Large intestine (tissue), 3 donors: Measurements from ENCODE around the gene GPX3. TPM values are rescaled to one million over a fixed set of nuclear protein-coding genes. Genes with fewer than 3 reads are reported as not detected.

Experiments used
- DNase-seq, 2 donors: peaks; one replicate each; pipeline versions ENCODE4 v3.0.0 to v3.0.0-alpha.2; 2013
- H3K27ac ChIP-seq: one replicate; pipeline ENCODE4 v1.5.1; 2013; ENCODE audit warnings: low read length
- H3K27me3 ChIP-seq: 2 replicates; pipeline ENCODE4 v1.6.1; 2013; ENCODE audit warnings: low read length; ENCODE audit not compliant: control insufficient read depth, insufficient read depth
- H3K36me3 ChIP-seq: 2 replicates; pipeline ENCODE4 v1.6.1; 2013; ENCODE audit warnings: low read length; ENCODE audit not compliant: control insufficient read depth, insufficient read depth
- H3K4me1 ChIP-seq: one replicate; pipeline ENCODE4 v1.6.1; 2013; ENCODE audit warnings: low read length; ENCODE audit not compliant: control insufficient read depth, insufficient read depth
- H3K4me3 ChIP-seq: one replicate; pipeline ENCODE4 v1.5.1; 2013; ENCODE audit warnings: low read length
- H3K9me3 ChIP-seq: one replicate; pipeline ENCODE4 v1.6.1; 2013; ENCODE audit warnings: mild to moderate bottlenecking, low read depth, low read length, moderate library complexity; ENCODE audit not compliant: control insufficient read depth
- WGBS: methylation state at CpG from one replicate; pipeline ENCODE4 v1.1.5; 2013; ENCODE audit warnings: low lambda C conversion rate; ENCODE audit not compliant: insufficient coverage; 5-methylcytosine and 5-hydroxymethylcytosine counted together
- polyA plus RNA-seq: library from polyadenylated mRNA; unstranded; fragments of 120-200 nt; gene quantifications from one replicate; pipeline ENCODE4 v1.2.1, GENCODE V29; 2013

The GPX3 gene
- polyA plus RNA-seq, 1 donor = 34.3 TPM

DNA sequence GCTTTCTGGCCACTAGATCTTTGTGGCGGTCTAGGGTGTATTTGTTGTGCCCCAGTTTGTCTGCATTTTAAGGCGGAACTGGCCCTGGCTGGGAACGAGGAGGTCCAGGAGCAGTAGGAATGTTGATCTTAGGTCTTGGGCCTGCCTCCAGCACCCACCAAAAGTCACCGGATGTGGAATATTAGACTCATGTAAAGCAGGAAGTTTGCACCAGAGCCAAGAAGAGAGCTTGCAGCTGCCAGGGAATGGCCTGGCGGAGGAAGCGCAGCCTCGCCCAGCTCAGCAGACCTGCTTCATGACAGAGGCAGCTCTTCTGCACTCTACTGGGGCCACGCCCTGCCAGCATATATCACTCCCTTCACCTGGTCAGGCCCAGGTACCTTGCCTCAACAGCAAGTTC lies 3.3 kb downstream of the GPX3 start:
- no peaks in the 10 kb centered on the region for H3K4me1 ChIP-seq
- no peaks in the 10 kb centered on the region for H3K9me3 ChIP-seq
- H3K4me3 ChIP-seq = no peak overlapping the region
- peaks cover 29% of the 10 kb centered on the region for H3K36me3 ChIP-seq
- no peaks in the 10 kb centered on the region for H3K27me3 ChIP-seq
- no CpG with 5 or more reads among the region's 8 CpGs for WGBS
- peak in 1 of 2 donors; percentile 17 for DNase-seq
- H3K27ac ChIP-seq = no peak overlapping the region

DNA sequence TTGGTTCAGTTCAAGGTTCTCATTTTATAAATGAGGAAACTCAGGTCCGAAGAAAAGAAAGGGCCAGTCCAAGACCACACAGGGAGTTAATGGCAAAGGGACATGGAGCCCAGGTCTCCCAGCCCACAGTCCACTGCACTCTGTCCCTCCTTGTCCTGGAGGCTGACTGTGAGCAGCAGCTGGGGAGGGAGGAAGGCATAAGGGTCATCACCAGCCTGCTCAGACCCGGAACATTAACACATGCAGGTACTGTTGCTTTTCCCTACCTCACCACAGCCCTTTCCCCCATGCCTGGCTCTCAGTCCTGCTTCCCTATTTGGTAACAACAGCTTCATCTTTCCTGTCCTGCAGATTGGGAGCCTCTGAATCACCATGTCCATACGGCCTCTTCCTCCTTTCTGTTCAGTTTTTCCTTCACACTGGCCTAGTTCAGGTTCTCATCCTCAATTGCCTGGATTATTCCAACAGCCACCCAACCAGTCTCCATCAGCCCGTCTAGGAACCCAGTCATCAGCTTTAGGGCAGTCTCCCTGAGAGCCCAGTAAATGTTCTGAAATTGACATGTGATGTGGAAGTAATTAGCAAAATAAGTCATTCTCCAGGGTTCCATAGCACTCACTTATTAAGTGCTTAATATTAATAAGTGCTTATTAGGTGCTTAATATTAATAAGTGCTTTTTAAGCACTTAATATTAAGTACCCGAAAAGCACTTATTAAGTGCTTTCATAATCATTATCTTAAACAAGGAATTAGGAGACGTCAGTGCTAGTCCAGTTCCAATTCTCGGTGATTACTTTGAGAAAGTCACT lies 4.3 kb downstream of the GPX3 start:
- peaks cover 39% of the 10 kb centered on the region for H3K36me3 ChIP-seq
- DNase-seq = no peak
- H3K4me1 ChIP-seq = no peaks in the 10 kb centered on the region
- 89% methylated on average over 1 of the region's 7 CpGs for WGBS
- H3K27me3 ChIP-seq = no peaks in the 10 kb centered on the region
- H3K9me3 ChIP-seq = no peaks in the 10 kb centered on the region
- H3K27ac ChIP-seq = no peak overlapping the region
- no peak overlapping the region for H3K4me3 ChIP-seq

GRCh38 chr5:151025250-151025606 lies 4.8 kb downstream of the GPX3 start:
- DNase-seq = no peak
- whole genome bisulfite sequencing = no CpG with 5 or more reads among the region's 7 CpGs
- Histone ChIP-seq H3K27me3 (no peaks in the 10 kb centered on the region), H3K27ac (no peak overlapping the region), H3K4me3 (no peak overlapping the region), H3K4me1 (no peaks in the 10 kb centered on the region), H3K36me3 (peaks cover 45% of the 10 kb centered on the region), H3K9me3 (no peaks in the 10 kb centered on the region)

DNA sequence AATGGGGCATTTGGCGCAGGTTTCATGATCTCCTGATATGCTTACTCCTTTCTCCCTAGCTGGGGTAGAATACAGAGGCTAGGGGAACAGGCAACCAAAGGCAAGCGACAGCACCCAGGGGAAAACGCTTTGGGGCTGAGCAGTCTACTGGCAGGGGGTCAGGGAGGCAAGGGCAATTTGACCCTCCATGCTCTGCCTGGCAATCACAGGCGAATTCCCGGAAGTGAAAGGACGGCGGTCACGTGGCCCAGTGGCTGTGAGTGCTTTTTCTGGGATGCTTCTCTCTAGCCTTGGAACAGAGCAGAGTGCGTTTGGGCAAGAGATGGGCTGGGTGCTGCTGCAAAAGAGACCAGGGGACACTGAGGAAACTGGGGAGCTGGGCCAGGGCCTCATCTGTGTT lies 5.7 kb downstream of the GPX3 start:
- DNase-seq = no peak
- WGBS = no CpG with 5 or more reads among the region's 9 CpGs
- H3K4me3 ChIP-seq = no peak overlapping the region
- no peaks in the 10 kb centered on the region for H3K9me3 ChIP-seq
- H3K36me3 ChIP-seq = peaks cover 53% of the 10 kb centered on the region
- no peaks in the 10 kb centered on the region for H3K27me3 ChIP-seq
- H3K4me1 ChIP-seq = no peaks in the 10 kb centered on the region
- no peak overlapping the region for H3K27ac ChIP-seq

- no peaks in the 10 kb centered on the region for H3K27me3 ChIP-seq
- no peak overlapping the region for H3K4me3 ChIP-seq
- H3K27ac ChIP-seq = no peak overlapping the region
- H3K4me1 ChIP-seq = no peaks in the 10 kb centered on the region
- no peak for DNase-seq
- no CpG with 5 or more reads among the region's 7 CpGs for WGBS
- H3K36me3 ChIP-seq = peaks cover 59% of the 10 kb centered on the region
- no peaks in the 10 kb centered on the region for H3K9me3 ChIP-seq
Measured at GRCh38 chr5:151026679-151027078, 6.3 kb downstream of the GPX3 start.

DNA sequence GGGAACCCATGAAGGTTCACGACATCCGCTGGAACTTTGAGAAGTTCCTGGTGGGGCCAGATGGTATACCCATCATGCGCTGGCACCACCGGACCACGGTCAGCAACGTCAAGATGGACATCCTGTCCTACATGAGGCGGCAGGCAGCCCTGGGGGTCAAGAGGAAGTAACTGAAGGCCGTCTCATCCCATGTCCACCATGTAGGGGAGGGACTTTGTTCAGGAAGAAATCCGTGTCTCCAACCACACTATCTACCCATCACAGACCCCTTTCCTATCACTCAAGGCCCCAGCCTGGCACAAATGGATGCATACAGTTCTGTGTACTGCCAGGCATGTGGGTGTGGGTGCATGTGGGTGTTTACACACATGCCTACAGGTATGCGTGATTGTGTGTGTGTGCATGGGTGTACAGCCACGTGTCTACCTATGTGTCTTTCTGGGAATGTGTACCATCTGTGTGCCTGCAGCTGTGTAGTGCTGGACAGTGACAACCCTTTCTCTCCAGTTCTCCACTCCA lies 7.6 kb downstream of the GPX3 start:
- no peak overlapping the region for H3K27ac ChIP-seq
- no CpG with 5 or more reads among the region's 11 CpGs for WGBS
- H3K4me1 ChIP-seq = no peaks in the 10 kb centered on the region

DNA sequence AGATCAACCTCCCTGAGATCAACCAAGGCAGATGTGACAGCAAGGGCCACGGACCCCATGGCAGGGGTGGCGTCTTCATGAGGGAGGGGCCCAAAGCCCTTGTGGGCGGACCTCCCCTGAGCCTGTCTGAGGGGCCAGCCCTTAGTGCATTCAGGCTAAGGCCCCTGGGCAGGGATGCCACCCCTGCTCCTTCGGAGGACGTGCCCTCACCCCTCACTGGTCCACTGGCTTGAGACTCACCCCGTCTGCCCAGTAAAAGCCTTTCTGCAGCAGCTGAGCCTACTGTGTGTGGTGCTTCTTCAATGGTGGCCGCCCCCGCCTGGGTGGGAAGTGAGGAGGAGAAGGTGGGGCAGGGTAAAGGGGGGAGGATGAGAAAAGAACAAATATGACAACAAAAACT lies 8.3 kb downstream of the GPX3 start:
- H3K9me3 ChIP-seq = no peaks in the 10 kb centered on the region
- H3K27ac ChIP-seq = no peak overlapping the region
- no peak for DNase-seq
- H3K4me1 ChIP-seq = no peaks in the 10 kb centered on the region
- H3K4me3 ChIP-seq = no peak overlapping the region
- H3K36me3 ChIP-seq = peaks cover 75% of the 10 kb centered on the region
- WGBS = 100% methylated on average over 1 of the region's 8 CpGs
- no peaks in the 10 kb centered on the region for H3K27me3 ChIP-seq

More for the DNA sequence above, 7.6 kb downstream of the GPX3 start:
- H3K9me3 ChIP-seq = no peaks in the 10 kb centered on the region
- no peak for DNase-seq
- H3K36me3 ChIP-seq = peaks cover 68% of the 10 kb centered on the region
- no peak overlapping the region for H3K4me3 ChIP-seq
- H3K27me3 ChIP-seq = no peaks in the 10 kb centered on the region

DNA sequence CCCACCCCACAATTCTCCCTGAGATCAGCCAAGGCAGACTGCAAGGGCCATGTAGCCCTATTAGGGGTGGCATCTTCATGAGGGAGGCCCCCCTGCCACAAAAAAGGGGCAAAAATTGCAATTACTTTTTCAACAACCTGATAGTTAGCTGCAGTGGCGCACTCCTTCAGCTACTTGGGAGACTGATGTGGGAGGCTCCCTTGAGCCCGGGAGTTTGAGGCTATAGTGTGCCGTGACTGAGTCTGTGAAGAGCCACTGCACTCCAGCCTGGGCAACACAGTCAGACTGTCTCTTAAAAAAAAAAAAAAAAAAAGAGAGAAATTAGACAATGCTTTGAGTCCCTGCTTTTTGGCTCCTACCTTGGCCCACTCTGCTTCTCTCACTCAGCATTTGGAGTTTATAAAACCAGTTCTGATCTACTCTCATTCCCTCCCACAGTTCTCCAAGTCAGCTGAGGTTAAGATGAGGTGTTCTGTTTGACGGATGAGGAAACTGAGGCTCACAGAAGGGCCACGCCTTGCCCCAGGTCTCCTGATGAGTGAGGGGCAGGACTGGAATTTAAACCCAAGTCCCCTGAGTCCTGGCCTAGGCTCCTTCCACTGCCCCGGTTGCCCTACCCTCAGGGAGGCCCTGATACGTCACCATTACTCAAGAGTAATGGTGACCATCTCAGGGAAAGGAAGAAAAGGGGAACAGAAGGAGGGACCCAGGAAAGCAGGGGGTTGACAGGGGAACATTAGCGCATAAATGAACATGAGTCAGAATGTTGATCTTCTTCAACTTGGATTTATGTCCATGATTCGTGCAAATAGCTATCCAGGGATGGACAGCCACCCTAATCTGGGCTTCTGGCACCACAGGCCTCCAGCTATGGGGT lies 9.0 kb downstream of the GPX3 start:
- Histone ChIP-seq H3K4me3 (no peak overlapping the region), H3K27ac (no peak overlapping the region), H3K4me1 (no peaks in the 10 kb centered on the region), H3K36me3 (peaks cover 82% of the 10 kb centered on the region), H3K9me3 (no peaks in the 10 kb centered on the region), H3K27me3 (no peaks in the 10 kb centered on the region)
- no CpG with 5 or more reads among the region's 9 CpGs for WGBS
- no peak for DNase-seq

- no peak for DNase-seq
- no peaks in the 10 kb centered on the region for H3K9me3 ChIP-seq
- no peak overlapping the region for H3K27ac ChIP-seq
- no peaks in the 10 kb centered on the region for H3K27me3 ChIP-seq
- no CpG with 5 or more reads among the region's 5 CpGs for WGBS
- peaks cover 88% of the 10 kb centered on the region for H3K36me3 ChIP-seq
- H3K4me3 ChIP-seq = no peak overlapping the region
- H3K4me1 ChIP-seq = no peaks in the 10 kb centered on the region
Measured at GRCh38 chr5:151030056-151030336, 9.6 kb downstream of the GPX3 start.

GRCh38 chr5:151030379-151030778 lies 10.0 kb downstream of the GPX3 start:
- no peak overlapping the region for H3K4me3 ChIP-seq
- H3K4me1 ChIP-seq = no peaks in the 10 kb centered on the region
- H3K9me3 ChIP-seq = no peaks in the 10 kb centered on the region
- no peak overlapping the region for H3K27ac ChIP-seq
- DNase-seq = peak in 1 of 2 donors; percentile 20
- H3K36me3 ChIP-seq = peaks cover 89% of the 10 kb centered on the region
- H3K27me3 ChIP-seq = no peaks in the 10 kb centered on the region
- no CpG with 5 or more reads among the region's 4 CpGs for WGBS
